GM19035 (cell line): ENCODE data around the gene OR1J1.

ENCODE experiments used
- ATAC-seq: cut with Tn5 transposase; IDR thresholded peaks from one replicate; pipeline ENCODE4 v1.9.1; 2021; ENCODE audit not compliant: unreplicated experiment

OR1J1 gene

GRCh38 chr9:122477826-122478225 lies at the start of gene OR1J1:
Gene OR1J1 (minus strand): TSS chr9:122477926. CDS start chr9:122477926, 0 bp downstream.
- no peak for ATAC-seq

GRCh38 chr9:122527193-122527592 lies 49.5 kb upstream of the OR1J1 start, which contains the start of gene OR1N1:
Gene OR1N1 (minus strand): TSS chr9:122527293. CDS start chr9:122527293, 0 bp downstream.
- no peak for ATAC-seq

GRCh38 chr9:122526602-122527001 lies 48.9 kb upstream of the OR1J1 start:
- no peak for ATAC-seq

- ATAC-seq, result no peak
Measured at GRCh38 chr9:122519376-122519775, 41.6 kb upstream of the OR1J1 start.

GRCh38 chr9:122518841-122519240 lies 41.1 kb upstream of the OR1J1 start, which contains the start of gene OR1J4:
Gene OR1J4 (plus strand): TSS chr9:122519141. CDS start chr9:122519141, 0 bp downstream.
- no peak for ATAC-seq

- ATAC-seq, result no peak
Measured at GRCh38 chr9:122518226-122518625, 40.5 kb upstream of the OR1J1 start.

GRCh38 chr9:122510502-122510901 lies 32.8 kb upstream of the OR1J1 start, which contains the start of gene OR1J2:
Gene OR1J2 (plus strand): TSS chr9:122510802. CDS start chr9:122510802, 0 bp downstream.
- ATAC-seq, result no peak

- ATAC-seq, result no peak
Measured at GRCh38 chr9:122506964-122507363, 29.2 kb upstream of the OR1J1 start.

- ATAC-seq, result no peak
Measured at GRCh38 chr9:122498883-122499288, 21.2 kb upstream of the OR1J1 start.

- no peak for ATAC-seq
Measured at GRCh38 chr9:122479062-122479461, 1.3 kb upstream of the OR1J1 start.

GRCh38 chr9:122477346-122477745 lies 380 bp downstream of the OR1J1 start:
- no peak for ATAC-seq

- no peak for ATAC-seq
Measured at GRCh38 chr9:122475717-122476116, 2.0 kb downstream of the OR1J1 start.

GRCh38 chr9:122474561-122474960 lies 3.2 kb downstream of the OR1J1 start:
- ATAC-seq, result no peak

GRCh38 chr9:122468735-122469134 lies 9.0 kb downstream of the OR1J1 start:
- ATAC-seq, result no peak

GRCh38 chr9:122466456-122466855 lies 11.3 kb downstream of the OR1J1 start:
- ATAC-seq, result no peak

GRCh38 chr9:122464633-122465567 lies 12.8 kb downstream of the OR1J1 start:
- ATAC-seq, result peak; percentile 68

GRCh38 chr9:122463828-122464632 lies 13.7 kb downstream of the OR1J1 start:
- ATAC-seq, result peak; percentile 83

GRCh38 chr9:122457787-122458186 lies 19.9 kb downstream of the OR1J1 start:
- no peak for ATAC-seq

GRCh38 chr9:122456123-122456522 lies 21.6 kb downstream of the OR1J1 start:
- no peak for ATAC-seq

- ATAC-seq, result no peak
Measured at GRCh38 chr9:122453677-122454135, 24.0 kb downstream of the OR1J1 start.

GRCh38 chr9:122446819-122447484 lies 30.8 kb downstream of the OR1J1 start:
- ATAC-seq, result no peak
